T-helper 17 cell (primary cell): Measurements from ENCODE around the gene ZNF581. TPM values are rescaled to one million over a fixed set of nuclear protein-coding genes. Genes with fewer than 3 reads are reported as not detected.

Source experiments
- ATAC-seq: fragments of 150-1000 bp; cut with Tn5 transposase; 2 replicates; pipeline ENCODE4 v1.10.0; 2021; ENCODE audit warnings: mild to moderate bottlenecking, moderate library complexity
- DNase-seq, 3 donors: peaks; one replicate each; pipeline versions ENCODE4 v3.0.0 to v3.0.0-alpha.2; 2020 to 2021
- H3K9me3 ChIP-seq: one replicate; pipeline ENCODE4 v1.7.0; 2013; ENCODE audit warnings: low read length, mild to moderate bottlenecking; ENCODE audit not compliant: control insufficient read depth, poor library complexity, severe bottlenecking
- H3K27ac Mint-ChIP-seq: one replicate; pipeline ENCODE4 v1.8.0; 2022; ENCODE audit warnings: mild to moderate bottlenecking, moderate library complexity, mixed read lengths
- H3K27me3 Mint-ChIP-seq: one replicate; pipeline ENCODE4 v1.8.0; 2022; ENCODE audit warnings: mixed read lengths
- H3K36me3 Mint-ChIP-seq: one replicate; pipeline ENCODE4 v1.8.0; 2022; ENCODE audit warnings: low read depth, mixed read lengths
- H3K4me1 Mint-ChIP-seq: one replicate; pipeline ENCODE4 v1.8.0; 2022; ENCODE audit warnings: mild to moderate bottlenecking, mixed read lengths
- H3K4me3 Mint-ChIP-seq: one replicate; pipeline ENCODE4 v1.8.0; 2022; ENCODE audit warnings: mild to moderate bottlenecking, moderate library complexity, mixed read lengths
- total RNA-seq, 4 donors: library from RNA in 2 of 4; stranded (reverse) in 2 of 4; gene quantifications; one replicate each; pipeline ENCODE4 v1.2.3 and lab custom pipeline; 2022 to 2026

ZNF581 gene
- total RNA-seq, 2 donors from 2014 or later = 24.7 to 26.3 TPM

GRCh38 chr19:55641426-55642152 is 1.9 kb upstream of the ZNF581 start:
- peak; percentile 4 for ATAC-seq
- Mint-ChIP-seq H3K4me1 (peaks cover 50% of the 10 kb centered on the region), H3K4me3 (peak overlapping the region; percentile 98)

GRCh38 chr19:55642153-55643002 is 1.1 kb upstream of the ZNF581 start:
- Mint-ChIP-seq H3K4me1 (peaks cover 44% of the 10 kb centered on the region), H3K36me3 (no peaks in the 10 kb centered on the region), H3K4me3 (peak overlapping the region; percentile 98), H3K27me3 (no peaks in the 10 kb centered on the region), H3K27ac (peak overlapping the region; percentile 99)
- no peaks in the 10 kb centered on the region for H3K9me3 ChIP-seq
- ATAC-seq (peak; percentile 15), DNase-seq (no peak)

More at GRCh38 chr19:55641426-55642152, 1.9 kb upstream of the ZNF581 start:
- no peak for DNase-seq
- Mint-ChIP-seq H3K27me3 (no peaks in the 10 kb centered on the region), H3K27ac (peak overlapping the region; percentile 93), H3K36me3 (no peaks in the 10 kb centered on the region)
- H3K9me3 ChIP-seq = no peaks in the 10 kb centered on the region

- no peaks in the 10 kb centered on the region for H3K9me3 ChIP-seq
- H3K27ac Mint-ChIP-seq = peak overlapping the region; percentile 99
- no peaks in the 10 kb centered on the region for H3K27me3 Mint-ChIP-seq
- DNase-seq (no peak), ATAC-seq (no peak)
- peak overlapping the region; percentile 98 for H3K4me3 Mint-ChIP-seq
- peaks cover 40% of the 10 kb centered on the region for H3K4me1 Mint-ChIP-seq
- H3K36me3 Mint-ChIP-seq = no peaks in the 10 kb centered on the region
These were observed 383 bp downstream of the ZNF581 start for GRCh38 chr19:55643887-55644176.

- H3K4me1 Mint-ChIP-seq = peaks cover 37% of the 10 kb centered on the region
- DNase-seq = no peak
- H3K36me3 Mint-ChIP-seq = no peaks in the 10 kb centered on the region
- peak overlapping the region; percentile 98 for H3K4me3 Mint-ChIP-seq
- H3K27ac Mint-ChIP-seq = peak overlapping the region; percentile 99
- no peaks in the 10 kb centered on the region for H3K9me3 ChIP-seq
- H3K27me3 Mint-ChIP-seq = no peaks in the 10 kb centered on the region
- no peak for ATAC-seq
These were observed 863 bp downstream of the ZNF581 start for GRCh38 chr19:55644191-55644833.

- H3K27ac Mint-ChIP-seq = peak overlapping the region; percentile 67
- no peak for DNase-seq
- no peaks in the 10 kb centered on the region for H3K36me3 Mint-ChIP-seq
- H3K4me1 Mint-ChIP-seq = peaks cover 40% of the 10 kb centered on the region
- no peak for ATAC-seq
- H3K27me3 Mint-ChIP-seq = no peaks in the 10 kb centered on the region
- H3K9me3 ChIP-seq = no peaks in the 10 kb centered on the region
- peak overlapping the region; percentile 67 for H3K4me3 Mint-ChIP-seq
These were observed 1.5 kb downstream of the ZNF581 start for GRCh38 chr19:55644842-55645511.

- H3K9me3 ChIP-seq = no peaks in the 10 kb centered on the region
- peak overlapping the region; percentile 67 for H3K4me3 Mint-ChIP-seq
- ATAC-seq = no peak
- H3K27me3 Mint-ChIP-seq = no peaks in the 10 kb centered on the region
- H3K4me1 Mint-ChIP-seq = peaks cover 35% of the 10 kb centered on the region
- no peaks in the 10 kb centered on the region for H3K36me3 Mint-ChIP-seq
- DNase-seq = no peak
- H3K27ac Mint-ChIP-seq = peak overlapping the region; percentile 67
These were observed 2.0 kb downstream of the ZNF581 start for GRCh38 chr19:55645512-55645881.

- H3K9me3 ChIP-seq = no peaks in the 10 kb centered on the region
- no peaks in the 10 kb centered on the region for H3K27me3 Mint-ChIP-seq
- DNase-seq (no peak), ATAC-seq (no peak)
- H3K4me3 Mint-ChIP-seq = peak overlapping the region; percentile 71
- peak overlapping the region; percentile 60 for H3K27ac Mint-ChIP-seq
- peaks cover 28% of the 10 kb centered on the region for H3K4me1 Mint-ChIP-seq
- H3K36me3 Mint-ChIP-seq = no peaks in the 10 kb centered on the region
These were observed 3.7 kb downstream of the ZNF581 start for GRCh38 chr19:55646889-55647731.

- peak within 1 kb of the TSS; percentile 77 for H3K27ac Mint-ChIP-seq
- H3K36me3 Mint-ChIP-seq = no peaks in the 10 kb centered on the region
- H3K27me3 Mint-ChIP-seq = no peaks in the 10 kb centered on the region
- H3K9me3 ChIP-seq = no peaks in the 10 kb centered on the region
- peak within 1 kb of the TSS; percentile 85 for H3K4me3 Mint-ChIP-seq
- ATAC-seq (peak; percentile 34), DNase-seq (no peak)
- H3K4me1 Mint-ChIP-seq = peaks cover 25% of the 10 kb centered on the region
These were observed 4.5 kb downstream of the ZNF581 start, which contains the start of gene CCDC106 for GRCh38 chr19:55647732-55648584. Gene CCDC106 (plus strand): TSS chr19:55648212. CDS start chr19:55649047, 835 bp downstream.

GRCh38 chr19:55648585-55649267 is 5.3 kb downstream of the ZNF581 start:
- Mint-ChIP-seq H3K4me3 (peak overlapping the region; percentile 85), H3K27me3 (no peaks in the 10 kb centered on the region), H3K27ac (peak overlapping the region; percentile 77), H3K36me3 (no peaks in the 10 kb centered on the region), H3K4me1 (peaks cover 22% of the 10 kb centered on the region)
- ATAC-seq = no peak
- DNase-seq = no peak
- no peaks in the 10 kb centered on the region for H3K9me3 ChIP-seq

- no peak for ATAC-seq
- H3K9me3 ChIP-seq = no peaks in the 10 kb centered on the region
- Mint-ChIP-seq H3K4me3 (peak overlapping the region; percentile 85), H3K4me1 (peaks cover 22% of the 10 kb centered on the region), H3K27me3 (no peaks in the 10 kb centered on the region), H3K27ac (peak overlapping the region; percentile 77), H3K36me3 (no peaks in the 10 kb centered on the region)
- no peak for DNase-seq
These were observed 6.0 kb downstream of the ZNF581 start for GRCh38 chr19:55649268-55650125.
